COLO829 (cell line): ENCODE results near the gene DNAJC10.

Source experiments
- DNase-seq: peaks from one replicate; pipeline ENCODE4 v3.0.0; 2012; ENCODE audit warnings: low spot score

DNAJC10 gene

DNA sequence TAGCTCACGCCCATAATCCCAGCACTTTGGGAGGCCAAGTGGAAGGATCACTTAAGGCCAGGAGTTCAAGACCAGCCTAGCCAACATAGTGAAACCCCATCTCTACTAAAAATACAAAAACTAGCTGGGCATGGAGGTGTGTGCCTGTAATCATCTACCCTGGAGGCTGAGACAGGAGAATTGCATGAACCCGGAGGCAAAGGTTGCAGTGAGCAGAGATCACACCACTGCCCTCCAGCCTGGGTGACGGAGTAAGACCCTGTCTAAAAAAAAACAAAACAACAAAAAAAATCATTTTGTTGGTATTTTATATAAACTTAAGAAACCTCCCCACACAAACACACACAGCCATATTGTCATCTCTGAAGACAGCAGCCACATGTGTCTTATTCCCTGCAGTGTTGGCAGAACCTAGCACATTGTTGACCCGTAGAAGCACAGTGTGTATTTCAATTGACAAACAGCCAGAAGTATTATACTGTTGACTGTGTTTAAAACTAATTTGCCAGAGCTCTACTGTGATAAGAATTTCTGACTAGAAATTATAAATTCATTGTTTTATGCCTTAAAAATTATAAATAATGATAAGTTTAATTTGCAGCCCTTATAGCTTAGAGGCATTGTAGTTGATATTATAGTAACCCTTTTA, 68.1 kb downstream of the DNAJC10 start:
- DNase-seq: no peak

GRCh38 chr2:182784777-182785176, 68.7 kb downstream of the DNAJC10 start:
- DNase-seq: peak; percentile 21

DNA sequence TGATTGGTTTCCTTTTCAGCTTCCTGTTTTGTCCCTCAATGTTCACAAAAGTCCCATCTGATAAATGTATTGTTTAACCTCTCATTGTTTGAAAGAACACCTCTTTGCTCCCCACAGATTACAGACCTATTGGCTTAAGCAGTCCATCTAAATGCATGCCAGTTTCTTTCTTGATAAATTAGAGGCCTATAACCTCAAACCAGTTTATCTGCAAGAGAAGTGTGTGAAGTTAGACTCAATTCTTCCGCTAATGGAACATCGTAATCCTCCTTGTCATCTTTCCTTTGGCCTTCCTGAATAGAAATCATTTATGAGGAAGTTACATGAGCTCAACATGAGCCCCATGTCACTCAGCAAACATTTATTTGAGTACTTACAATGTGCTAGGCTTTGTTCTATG, 76.4 kb downstream of the DNAJC10 start:
- no peak for DNase-seq

DNA sequence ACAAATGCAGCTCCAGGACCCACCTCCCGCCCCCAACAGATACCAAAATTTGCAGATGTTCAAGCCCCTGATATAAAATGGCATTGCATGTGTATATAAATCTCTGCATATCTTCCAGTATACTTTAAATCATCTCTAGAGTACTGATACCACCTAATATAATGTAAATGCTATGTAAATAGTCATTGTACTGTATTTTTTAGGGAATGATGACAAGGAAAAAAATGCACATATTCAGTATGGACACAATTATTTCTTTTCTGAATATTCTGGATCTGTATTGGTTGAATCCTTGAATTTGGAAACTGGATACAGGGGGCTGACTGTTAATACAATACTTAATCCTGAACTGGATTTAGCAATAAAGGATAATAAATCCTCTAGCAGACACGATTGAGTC, 82.7 kb downstream of the DNAJC10 start:
- no peak for DNase-seq

DNA sequence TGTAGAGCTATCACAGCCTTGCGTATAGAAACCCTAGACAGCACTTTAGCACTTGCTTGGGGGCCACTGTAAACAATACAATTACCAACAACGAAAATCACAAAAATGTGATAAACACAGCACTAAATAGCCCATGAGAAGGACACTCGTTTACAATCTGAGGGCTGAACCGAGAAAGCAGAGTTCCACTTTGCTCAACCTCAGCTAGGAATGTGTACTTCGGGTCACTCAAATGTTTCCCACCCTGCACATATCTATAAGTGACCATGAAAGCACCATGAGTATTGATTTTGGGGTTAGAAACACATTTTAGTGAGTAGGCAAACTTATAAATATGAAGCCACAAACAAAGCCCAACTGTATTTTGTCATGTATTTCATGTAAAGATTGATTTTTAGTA, 88.1 kb downstream of the DNAJC10 start:
- no peak for DNase-seq

DNA sequence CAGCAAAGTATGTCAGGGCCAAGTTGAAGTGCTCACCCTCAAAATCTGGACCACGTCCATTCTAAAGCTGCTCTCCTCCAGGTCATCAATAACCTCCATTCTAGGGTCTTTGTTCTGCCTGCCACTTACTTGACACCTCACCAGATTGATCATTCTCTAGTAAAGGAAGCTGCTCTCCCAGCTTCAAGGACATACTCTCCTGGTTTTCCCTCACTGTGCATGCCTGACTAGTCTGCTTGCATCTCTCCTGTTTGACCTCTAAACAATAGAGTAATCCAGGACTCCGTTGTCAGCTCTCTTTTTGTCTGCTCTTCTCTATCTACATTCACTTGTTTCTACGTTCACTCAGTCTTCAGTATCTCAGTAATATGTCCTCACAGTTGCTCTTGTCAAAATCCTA, 91.3 kb downstream of the DNAJC10 start:
- DNase-seq: no peak

DNA sequence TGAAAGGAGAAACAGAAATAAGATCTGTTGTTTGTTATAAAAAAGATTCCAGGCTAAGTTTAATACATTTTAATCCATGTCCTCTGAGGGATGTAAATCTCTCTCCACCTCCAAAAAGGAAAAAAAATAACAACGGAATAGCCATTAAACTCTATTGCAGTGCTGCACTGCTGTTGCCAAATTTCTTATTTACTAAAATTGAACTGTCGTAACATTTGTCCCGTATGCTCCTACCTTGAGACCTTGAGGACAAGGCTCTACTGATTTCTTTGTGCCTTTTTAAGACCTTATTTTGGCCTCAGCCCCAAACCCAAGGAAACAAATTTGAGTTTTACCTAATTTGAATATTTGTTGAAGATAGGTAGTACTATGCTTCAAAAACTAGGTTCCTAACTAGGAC, 94.0 kb downstream of the DNAJC10 start:
- DNase-seq: no peak

- DNase-seq: no peak
Measured at GRCh38 chr2:182814380-182814779, 98.3 kb downstream of the DNAJC10 start.

DNA sequence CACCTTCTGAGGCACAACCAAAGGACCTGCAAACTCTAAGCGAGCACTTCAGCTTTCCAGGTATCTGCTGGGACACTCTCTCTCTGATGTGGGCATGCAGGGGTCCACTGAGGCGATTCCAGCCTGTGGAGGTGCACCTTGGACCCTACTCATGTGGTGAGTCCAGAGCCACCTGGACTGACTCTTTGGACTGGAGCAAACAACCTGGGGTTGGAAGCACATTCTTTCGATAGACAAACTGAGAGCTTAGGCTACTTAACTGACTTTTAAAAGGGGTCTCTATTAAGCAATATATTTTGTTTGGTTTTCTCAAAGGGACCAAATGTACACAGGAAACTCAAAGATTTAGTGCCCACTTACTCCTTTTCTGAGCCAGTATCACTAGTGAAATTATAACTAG, 98.7 kb downstream of the DNAJC10 start:
- DNase-seq: no peak

GRCh38 chr2:182816866-182817265, 100.8 kb downstream of the DNAJC10 start:
- no peak for DNase-seq

GRCh38 chr2:182817558-182817957, 101.5 kb downstream of the DNAJC10 start:
- DNase-seq: no peak

DNA sequence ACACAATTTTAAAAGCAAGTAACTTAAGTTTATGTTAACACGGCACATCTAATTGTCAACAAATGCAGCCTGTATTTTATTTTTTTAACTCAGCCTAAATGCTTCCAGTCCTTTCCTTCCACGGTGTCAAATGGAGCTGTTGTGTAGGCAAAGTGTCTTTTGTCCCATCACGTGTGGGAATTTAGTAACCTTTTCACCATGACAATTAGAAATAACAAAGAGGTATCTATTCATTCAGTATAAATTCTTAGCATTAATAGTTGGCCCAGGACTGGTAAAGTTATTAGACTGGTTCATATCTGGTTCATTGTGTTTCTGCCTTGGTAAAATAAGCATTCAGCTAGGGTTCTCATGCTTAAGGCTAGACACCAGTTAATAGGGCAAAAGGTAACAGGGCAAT, 102.4 kb downstream of the DNAJC10 start:
- DNase-seq: no peak

- DNase-seq: no peak
Measured at GRCh38 chr2:182818925-182819324, 102.9 kb downstream of the DNAJC10 start.

GRCh38 chr2:182819412-182819811, 103.4 kb downstream of the DNAJC10 start:
- no peak for DNase-seq

DNA sequence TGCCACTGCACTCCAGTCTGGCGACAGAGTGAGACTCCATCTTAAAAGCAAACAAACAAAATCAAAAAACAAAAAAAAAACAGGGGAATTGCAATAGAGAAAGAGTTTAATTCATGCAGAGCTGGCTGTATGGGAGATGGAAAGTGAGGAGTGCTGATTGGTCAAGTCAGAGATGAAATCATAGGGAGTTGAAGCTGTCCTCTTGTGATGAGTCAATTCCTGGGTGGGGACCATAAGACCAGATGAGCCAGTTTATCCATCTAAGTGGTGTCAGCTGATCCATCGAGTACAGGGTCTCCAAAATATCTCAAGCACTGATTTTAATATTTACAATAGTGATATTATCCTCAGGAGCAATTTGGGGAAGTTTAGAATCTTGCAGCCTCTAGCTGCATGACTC, 105.1 kb downstream of the DNAJC10 start:
- DNase-seq: no peak

GRCh38 chr2:182822733-182823132, 106.7 kb downstream of the DNAJC10 start:
- DNase-seq: no peak

DNA sequence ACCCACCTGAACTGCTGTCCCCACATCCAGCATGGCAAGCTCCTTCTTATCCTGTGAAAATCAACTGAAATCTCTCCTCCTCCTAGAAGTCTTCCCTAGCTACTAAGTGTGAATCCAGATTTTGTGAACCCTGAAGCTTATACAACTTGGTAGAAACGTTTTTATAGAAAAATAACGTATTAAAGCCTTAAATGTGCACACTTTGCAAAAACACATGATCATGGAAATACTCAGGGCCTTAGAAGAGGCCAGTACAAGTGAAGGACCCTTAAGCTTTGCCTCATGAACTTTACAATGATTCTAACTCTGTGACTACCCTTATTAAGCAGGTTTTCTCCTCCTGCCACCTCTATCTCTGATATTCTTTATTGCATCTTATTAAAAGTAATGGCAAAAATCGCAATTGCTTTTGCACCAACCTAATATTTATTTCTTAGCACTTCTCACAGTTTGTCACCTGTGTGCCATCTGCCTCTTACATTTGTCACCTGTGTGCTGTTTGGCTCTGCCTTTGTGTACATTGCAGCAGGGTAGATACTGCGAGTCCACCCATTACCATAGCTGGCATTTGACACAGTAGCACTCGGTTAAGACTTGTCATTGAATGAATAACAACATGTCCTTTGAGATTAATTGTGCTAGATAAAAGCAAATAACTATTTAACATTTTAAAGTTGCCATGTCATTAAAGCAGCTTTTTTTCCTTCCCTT, 108.2 kb downstream of the DNAJC10 start:
- no peak for DNase-seq

DNA sequence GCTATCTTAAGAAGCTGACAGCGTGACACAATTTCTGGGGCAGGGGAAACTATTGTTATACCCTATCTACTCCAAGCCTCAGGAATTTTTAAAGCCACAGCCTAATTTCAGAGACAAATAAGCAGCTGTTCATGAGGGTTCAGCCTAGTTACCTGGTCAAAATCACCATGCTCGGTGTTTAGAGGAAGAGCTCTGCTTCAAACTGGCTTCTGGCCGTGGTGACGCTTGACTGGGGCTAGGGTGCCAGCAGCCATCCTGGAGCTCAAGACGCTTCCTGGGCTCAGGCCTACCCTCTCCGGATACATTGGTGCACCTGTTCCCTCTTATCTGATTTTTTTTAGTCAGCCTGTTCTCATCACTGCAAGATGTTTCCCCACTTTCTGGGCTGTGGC, 108.7 kb downstream of the DNAJC10 start:
- no peak for DNase-seq

DNA sequence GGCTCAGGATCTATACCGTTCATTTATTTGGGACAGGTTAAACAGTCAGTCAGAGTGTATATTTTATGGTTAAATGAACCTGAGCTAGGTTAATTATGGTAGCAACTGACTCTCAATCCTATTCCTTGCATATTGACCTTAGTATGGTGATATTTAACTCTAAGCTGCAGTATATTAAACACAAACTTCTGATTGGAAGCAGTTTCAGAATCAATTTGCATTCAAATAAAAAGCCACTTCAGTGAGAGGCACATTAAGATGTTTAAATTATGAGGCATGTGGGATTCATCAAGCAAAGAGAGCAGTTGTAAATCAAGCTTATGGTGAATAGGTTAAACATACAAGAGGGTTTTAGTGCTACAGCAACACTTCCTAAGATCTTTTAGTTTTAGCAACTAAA, 110.0 kb downstream of the DNAJC10 start:
- no peak for DNase-seq

- no peak for DNase-seq
Measured at GRCh38 chr2:182826496-182826895, 110.4 kb downstream of the DNAJC10 start.

DNA sequence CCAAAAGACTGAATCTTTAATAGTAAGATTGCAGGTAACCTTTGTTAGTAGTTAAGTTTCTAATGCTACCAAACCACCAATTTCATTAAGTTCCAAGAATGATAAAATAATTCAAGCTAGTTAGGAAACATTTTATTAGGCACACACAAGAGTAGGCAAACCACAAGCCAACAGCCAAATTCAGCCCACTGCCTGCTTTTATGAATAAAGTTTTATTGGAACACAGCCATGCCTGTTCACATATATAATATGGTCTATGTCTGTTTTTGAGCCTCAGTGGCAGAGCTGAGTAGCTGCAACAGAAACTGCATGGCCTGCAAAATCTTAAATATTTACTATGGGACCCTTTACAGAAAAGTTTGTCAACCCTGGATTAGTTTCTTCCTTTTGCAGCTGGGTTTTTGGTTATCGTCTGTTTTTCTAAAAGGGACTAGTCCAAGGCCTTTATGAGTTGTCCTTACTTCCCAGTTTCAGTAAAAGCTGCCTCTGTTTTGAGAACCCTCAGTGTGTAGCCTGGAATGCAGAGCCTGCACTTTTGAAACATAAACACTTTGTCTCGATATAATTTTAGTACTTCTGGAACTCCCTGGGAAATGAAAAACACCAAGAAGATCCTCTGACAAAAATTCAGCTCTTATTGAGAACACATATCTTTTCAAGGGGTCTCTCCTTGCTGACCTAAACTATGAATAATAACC, 111.3 kb downstream of the DNAJC10 start:
- no peak for DNase-seq

- no peak for DNase-seq
Measured at GRCh38 chr2:182831101-182831500, 115.0 kb downstream of the DNAJC10 start.

DNA sequence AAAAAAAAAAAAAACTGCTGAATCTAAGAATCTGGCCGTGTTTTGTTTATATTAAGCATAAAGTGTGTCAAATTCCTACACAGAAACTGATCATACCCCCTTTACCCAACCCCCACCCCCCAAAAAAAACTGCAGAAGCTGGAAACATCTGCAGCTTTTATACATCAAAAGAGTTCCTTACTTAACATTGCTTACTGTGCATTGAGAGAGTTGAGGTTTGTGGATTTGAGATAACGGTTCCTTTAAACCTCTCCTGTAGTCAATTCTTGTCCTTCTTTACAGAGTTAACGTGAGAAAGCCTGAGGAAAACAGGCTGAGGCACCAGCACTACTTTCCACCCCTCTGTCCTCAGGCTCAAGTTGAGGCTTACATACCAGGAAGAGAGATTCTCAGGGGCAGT, 115.9 kb downstream of the DNAJC10 start:
- no peak for DNase-seq
